HepG2 (cell line): ENCODE data around the gene TASOR.

Source experiments
- ARNT2 ChIP-seq: sonication (generic); formaldehyde crosslinking; IDR thresholded peaks from 2 replicates; pipeline ENCODE4 v1.8.0; 2022; ENCODE audit warnings: mild to moderate bottlenecking, low read depth, missing genetic modification reagents, moderate library complexity
- JUNB ChIP-seq: sonication (generic); formaldehyde crosslinking; IDR thresholded peaks from 2 replicates; pipeline ENCODE4 v1.8.0; 2022; ENCODE audit warnings: missing genetic modification reagents, mild to moderate bottlenecking, borderline replicate concordance
- NFKBIZ ChIP-seq: IDR thresholded peaks from 2 replicates; pipeline ENCODE4 v1.6.1; 2018; ENCODE audit warnings: missing genetic modification reagents, missing compliant biosample characterization
- NR2F1 ChIP-seq, 2 experiments: fragments of 450-650 bp in 1 of 2; formaldehyde crosslinking in 1 of 2; IDR thresholded peaks; 2 replicates each; pipeline versions ENCODE4 v1.5.0 to v1.6.1; 2016 to 2020; ENCODE audit warnings: mild to moderate bottlenecking in 1 of 2, missing compliant biosample characterization in 1 of 2, missing genetic modification reagents in 1 of 2, moderate library complexity in 1 of 2
- SETDB1 ChIP-seq: sonication (generic); formaldehyde crosslinking; IDR thresholded peaks from 2 replicates; pipeline ENCODE4 v1.5.1; 2020; ENCODE audit warnings: missing genetic modification reagents, mild to moderate bottlenecking, borderline replicate concordance
- SNRNP70 ChIP-seq: fragments of 200-400 bp; formaldehyde crosslinking; IDR thresholded peaks from 2 replicates; pipeline ENCODE4 v1.6.1; 2017; ENCODE audit warnings: mild to moderate bottlenecking, low read depth, low read length, moderate library complexity
- ZNF577 ChIP-seq: sonication (generic); formaldehyde crosslinking; IDR thresholded peaks from 2 replicates; pipeline ENCODE4 v1.4.0; 2020; ENCODE audit warnings: mild to moderate bottlenecking, low read depth, missing genetic modification reagents, borderline replicate concordance
- TF ChIP-seq, protein P1 (sequence below): sonication (generic); formaldehyde crosslinking; IDR thresholded peaks from 2 replicates; pipeline ENCODE4 v1.9.0; 2021; ENCODE audit warnings: missing genetic modification reagents, borderline replicate concordance
- TF ChIP-seq, protein P2 (sequence below): sonication (generic); formaldehyde crosslinking; IDR thresholded peaks from 2 replicates; pipeline ENCODE4 v1.4.0; 2020; ENCODE audit warnings: missing genetic modification reagents, mild to moderate bottlenecking, borderline replicate concordance

DNA sequence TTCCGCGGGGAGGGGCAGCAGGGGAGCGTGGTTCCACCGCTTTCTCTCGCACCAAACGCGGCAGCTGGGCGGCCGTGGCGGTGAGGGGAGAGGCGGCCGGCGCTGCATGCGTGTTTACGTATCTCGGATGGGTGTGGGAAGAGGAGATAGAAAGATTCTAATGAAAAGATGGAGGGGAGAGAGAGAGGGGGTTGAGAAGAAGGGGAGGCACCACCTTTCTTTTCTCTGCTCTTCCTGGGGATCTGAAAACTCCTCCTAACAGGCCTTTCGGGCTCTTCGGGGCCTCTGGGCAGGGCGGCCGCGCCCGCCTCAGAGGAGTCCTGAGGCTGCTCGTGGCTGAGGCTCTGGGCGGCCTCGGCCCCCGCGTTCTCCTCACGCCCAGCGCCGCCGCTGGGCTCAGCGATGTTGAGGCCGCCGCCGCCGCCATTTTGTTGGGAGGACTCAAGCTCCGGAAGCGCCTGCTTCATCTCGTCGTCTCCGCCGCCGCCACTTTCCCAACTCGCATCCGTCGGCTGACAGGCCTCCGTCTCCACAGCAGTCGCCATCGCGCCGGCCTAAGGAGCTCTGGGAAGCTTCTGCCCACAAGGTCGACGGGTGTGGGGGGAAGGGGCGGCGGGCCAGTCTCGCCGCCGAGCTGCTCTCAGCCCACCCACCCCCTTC is 473 bp downstream of the TASOR start:
- no peak for TF ChIP-seq NR2F1 (CRISPR knock-in tag; IDR thresholded peaks at IDR 0.05)
- no peak for TF ChIP-seq SETDB1 (CRISPR knock-in tag)
- TF ChIP-seq ARNT2 (CRISPR knock-in tag): no peak
- TF ChIP-seq, protein P1, sequence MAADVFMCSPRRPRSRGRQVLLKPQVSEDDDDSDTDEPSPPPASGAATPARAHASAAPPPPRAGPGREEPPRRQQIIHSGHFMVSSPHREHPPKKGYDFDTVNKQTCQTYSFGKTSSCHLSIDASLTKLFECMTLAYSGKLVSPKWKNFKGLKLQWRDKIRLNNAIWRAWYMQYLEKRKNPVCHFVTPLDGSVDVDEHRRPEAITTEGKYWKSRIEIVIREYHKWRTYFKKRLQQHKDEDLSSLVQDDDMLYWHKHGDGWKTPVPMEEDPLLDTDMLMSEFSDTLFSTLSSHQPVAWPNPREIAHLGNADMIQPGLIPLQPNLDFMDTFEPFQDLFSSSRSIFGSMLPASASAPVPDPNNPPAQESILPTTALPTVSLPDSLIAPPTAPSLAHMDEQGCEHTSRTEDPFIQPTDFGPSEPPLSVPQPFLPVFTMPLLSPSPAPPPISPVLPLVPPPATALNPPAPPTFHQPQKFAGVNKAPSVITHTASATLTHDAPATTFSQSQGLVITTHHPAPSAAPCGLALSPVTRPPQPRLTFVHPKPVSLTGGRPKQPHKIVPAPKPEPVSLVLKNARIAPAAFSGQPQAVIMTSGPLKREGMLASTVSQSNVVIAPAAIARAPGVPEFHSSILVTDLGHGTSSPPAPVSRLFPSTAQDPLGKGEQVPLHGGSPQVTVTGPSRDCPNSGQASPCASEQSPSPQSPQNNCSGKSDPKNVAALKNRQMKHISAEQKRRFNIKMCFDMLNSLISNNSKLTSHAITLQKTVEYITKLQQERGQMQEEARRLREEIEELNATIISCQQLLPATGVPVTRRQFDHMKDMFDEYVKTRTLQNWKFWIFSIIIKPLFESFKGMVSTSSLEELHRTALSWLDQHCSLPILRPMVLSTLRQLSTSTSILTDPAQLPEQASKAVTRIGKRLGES (CRISPR knock-in tag): no peak
- TF ChIP-seq ZNF577 (CRISPR knock-in tag): no peak
- no peak for TF ChIP-seq NFKBIZ (CRISPR knock-in tag)
- TF ChIP-seq, protein P2, sequence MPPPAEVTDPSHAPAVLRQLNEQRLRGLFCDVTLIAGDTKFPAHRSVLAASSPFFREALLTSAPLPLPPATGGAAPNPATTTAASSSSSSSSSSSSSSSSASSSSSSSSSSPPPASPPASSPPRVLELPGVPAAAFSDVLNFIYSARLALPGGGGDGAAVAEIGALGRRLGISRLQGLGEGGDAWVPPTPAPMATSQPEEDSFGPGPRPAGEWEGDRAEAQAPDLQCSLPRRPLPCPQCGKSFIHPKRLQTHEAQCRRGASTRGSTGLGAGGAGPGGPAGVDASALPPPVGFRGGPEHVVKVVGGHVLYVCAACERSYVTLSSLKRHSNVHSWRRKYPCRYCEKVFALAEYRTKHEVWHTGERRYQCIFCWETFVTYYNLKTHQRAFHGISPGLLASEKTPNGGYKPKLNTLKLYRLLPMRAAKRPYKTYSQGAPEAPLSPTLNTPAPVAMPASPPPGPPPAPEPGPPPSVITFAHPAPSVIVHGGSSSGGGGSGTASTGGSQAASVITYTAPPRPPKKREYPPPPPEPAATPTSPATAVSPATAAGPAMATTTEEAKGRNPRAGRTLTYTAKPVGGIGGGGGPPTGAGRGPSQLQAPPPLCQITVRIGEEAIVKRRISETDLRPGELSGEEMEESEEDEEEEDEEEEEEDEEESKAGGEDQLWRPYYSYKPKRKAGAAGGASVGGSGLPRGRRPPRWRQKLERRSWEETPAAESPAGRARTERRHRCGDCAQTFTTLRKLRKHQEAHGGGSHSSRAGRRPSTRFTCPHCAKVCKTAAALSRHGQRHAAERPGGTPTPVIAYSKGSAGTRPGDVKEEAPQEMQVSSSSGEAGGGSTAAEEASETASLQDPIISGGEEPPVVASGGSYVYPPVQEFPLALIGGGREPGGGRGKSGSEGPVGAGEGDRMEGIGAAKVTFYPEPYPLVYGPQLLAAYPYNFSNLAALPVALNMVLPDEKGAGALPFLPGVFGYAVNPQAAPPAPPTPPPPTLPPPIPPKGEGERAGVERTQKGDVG: no peak
- no peak for TF ChIP-seq JUNB (CRISPR knock-in tag)
- TF ChIP-seq SNRNP70: no peak
